ENCODE results near the gene AOPEP.

GRCh38 chr9:94805585-94805984, 79.1 kb downstream of the AOPEP start:
- TF ChIP-seq CTCF (IDR thresholded peaks at IDR 0.05) (no peak), NR2C2 (CRISPR knock-in tag; IDR thresholded peaks at IDR 0.05) (no peak), NFE2L1 (CRISPR knock-in tag; IDR thresholded peaks at IDR 0.05) (no peak), USF2 (CRISPR knock-in tag; IDR thresholded peaks at IDR 0.05) (no peak), KAT7 (CRISPR knock-in tag; IDR thresholded peaks at IDR 0.05; ENCODE audit: borderline replicate concordance) (no peak), NFYB (CRISPR knock-in tag; conservative IDR thresholded peaks at IDR 0.05; ENCODE audit: low read depth) (no peak)

All from WTC11 (cell line).